ENCODE data around the gene MYZAP. TPM values are rescaled to one million over a fixed set of nuclear protein-coding genes. Genes with fewer than 3 reads are reported as not detected.

The MYZAP gene
- total and polyA plus RNA-seq, 2 of the 8 experiments (the other 6 are each of a cell fraction or from before 2014, with no cell fraction given): 0.41 to 0.65 TPM

DNA sequence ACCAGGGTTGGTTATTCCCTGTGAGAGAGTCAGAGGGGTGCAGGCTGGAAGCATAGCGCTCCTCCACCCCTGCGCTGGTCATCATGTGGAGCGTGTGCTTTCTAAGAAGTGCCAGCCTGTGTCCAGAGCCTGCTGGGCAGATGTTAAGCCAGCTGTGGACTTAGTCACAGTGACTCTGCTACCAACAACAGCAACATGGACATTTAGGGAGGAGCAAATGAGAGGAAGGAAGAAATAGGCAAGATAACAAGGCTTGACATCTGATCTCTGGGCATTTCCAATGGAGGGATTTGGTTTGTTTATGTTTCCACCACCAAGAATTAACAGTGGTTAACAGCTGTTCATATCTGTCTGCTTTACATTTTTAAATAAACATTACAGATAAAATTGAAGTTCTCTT, 36.4 kb upstream of the MYZAP start (continued):
- no peak for TF ChIP-seq USF2 (IDR thresholded peaks at IDR 0.05; ENCODE audit: low read length)
- TF ChIP-seq MAFK (IDR thresholded peaks at IDR 0.05; ENCODE audit: low read depth, low read length): no peak
- TF ChIP-seq POLR2A (IDR thresholded peaks at IDR 0.05; ENCODE audit: control extremely low read depth in 1 of 2, low read depth in 2 of 2, low read length in 2 of 2): no peak
- TF ChIP-seq TAF7 (optimal IDR thresholded peaks at IDR 0.05; ENCODE audit: borderline replicate concordance, low read depth, low read length): no peak
- TF ChIP-seq CHD1 (IDR thresholded peaks at IDR 0.05; ENCODE audit: low read depth, low read length): no peak

All from H1 (cell line).